HG03039 (cell line): Measurements from ENCODE around the gene RNU2-1.
"Not testable (repeated sequence)": the region's sequence is repeated elsewhere in the genome, so short reads cannot be mapped to it uniquely, and the experiment has no call there.

ENCODE experiments used
- ATAC-seq: cut with Tn5 transposase; IDR thresholded peaks from one replicate; pipeline ENCODE4 v1.9.1; 2021; ENCODE audit warnings: mild to moderate bottlenecking, moderate library complexity; ENCODE audit not compliant: unreplicated experiment

RNU2-1 gene

DNA sequence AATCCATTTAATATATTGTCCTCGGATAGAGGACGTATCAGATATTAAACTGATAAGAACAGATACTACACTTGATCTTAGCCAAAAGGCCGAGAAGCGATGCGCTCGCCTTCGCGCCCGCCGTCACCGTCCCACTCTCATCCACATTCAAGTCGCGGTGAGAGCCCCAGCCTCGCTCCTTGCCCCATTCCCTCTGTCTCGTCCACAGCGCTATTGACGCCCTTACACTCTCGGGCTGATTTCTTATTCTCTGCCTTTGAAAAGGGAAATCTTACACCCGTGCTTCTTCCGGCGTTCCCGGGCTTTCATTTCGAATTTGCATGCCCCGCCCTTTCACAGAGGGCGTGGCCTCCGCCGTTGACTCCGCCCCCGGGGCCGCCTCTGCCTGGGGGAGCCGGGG is at the start of gene RNU2-1:
Gene RNU2-1 (minus strand): TSS at position 101 of the 400 bp plus-strand sequence.
- ATAC-seq = not testable (repeated sequence)

DNA sequence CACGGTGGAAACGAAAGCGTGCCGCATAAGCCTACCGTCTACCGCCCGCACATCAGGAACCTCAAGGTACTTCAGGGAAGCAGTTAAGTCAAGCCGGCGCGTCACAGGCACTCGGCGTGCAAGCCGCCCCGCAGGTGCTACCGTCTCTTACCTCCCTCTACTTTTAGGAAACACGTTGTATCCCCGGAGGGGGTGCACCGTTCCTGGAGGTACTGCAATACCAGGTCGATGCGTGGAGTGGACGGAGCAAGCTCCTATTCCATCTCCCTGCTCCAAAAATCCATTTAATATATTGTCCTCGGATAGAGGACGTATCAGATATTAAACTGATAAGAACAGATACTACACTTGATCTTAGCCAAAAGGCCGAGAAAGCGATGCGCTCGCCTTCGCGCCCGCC is 39.1 kb upstream of the RNU2-1 start:
- not testable (repeated sequence) for ATAC-seq

DNA sequence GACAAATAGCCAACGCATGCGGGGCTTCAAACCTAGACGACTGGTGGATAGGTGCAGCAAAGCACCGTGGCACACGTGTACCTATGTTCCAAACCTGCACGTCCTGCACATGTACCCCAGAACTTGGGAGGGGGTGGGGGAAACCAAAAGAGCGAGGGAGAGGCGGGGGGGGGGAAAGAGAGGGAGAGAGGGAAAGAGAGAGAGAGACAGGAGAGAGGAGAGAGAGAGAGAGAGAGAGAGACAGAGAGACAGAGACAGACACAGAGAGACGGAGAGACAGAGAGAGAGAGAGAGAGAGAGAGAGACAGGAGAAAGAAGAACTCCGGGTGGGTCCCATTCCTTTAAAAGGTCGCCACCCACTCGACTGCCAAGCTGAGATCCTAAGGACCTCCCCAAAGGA is 38.7 kb upstream of the RNU2-1 start:
- not testable (repeated sequence) for ATAC-seq

DNA sequence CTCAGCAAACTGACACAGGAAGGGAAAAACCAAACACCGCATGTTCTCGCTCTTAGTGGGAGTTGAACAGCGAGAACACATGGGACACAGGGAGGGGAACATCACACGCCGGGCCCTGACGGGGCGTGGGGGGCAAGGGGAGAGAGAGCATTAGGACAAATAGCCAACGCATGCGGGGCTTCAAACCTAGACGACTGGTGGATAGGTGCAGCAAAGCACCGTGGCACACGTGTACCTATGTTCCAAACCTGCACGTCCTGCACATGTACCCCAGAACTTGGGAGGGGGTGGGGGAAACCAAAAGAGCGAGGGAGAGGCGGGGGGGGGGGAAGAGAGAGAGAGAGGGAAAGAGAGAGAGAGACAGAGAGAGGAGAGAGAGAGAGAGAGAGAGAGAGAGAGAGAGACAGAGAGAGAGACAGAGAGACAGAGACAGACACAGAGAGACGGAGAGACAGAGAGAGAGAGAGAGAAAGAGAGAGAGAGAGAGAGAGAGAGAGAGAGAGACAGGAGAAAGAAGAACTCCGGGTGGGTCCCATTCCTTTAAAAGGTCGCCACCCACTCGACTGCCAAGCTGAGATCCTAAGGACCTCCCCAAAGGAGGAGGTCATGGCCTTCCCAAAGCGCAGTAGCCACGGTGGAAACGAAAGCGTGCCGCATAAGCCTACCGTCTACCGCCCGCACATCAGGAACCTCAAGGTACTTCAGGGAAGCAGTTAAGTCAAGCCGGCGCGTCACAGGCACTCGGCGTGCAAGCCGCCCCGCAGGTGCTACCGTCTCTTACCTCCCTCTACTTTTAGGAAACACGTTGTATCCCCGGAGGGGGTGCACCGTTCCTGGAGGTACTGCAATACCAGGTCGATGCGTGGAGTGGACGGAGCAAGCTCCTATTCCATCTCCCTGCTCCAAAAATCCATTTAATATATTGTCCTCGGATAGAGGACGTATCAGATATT is 37.1 kb upstream of the RNU2-1 start:
- not testable (repeated sequence) for ATAC-seq

DNA sequence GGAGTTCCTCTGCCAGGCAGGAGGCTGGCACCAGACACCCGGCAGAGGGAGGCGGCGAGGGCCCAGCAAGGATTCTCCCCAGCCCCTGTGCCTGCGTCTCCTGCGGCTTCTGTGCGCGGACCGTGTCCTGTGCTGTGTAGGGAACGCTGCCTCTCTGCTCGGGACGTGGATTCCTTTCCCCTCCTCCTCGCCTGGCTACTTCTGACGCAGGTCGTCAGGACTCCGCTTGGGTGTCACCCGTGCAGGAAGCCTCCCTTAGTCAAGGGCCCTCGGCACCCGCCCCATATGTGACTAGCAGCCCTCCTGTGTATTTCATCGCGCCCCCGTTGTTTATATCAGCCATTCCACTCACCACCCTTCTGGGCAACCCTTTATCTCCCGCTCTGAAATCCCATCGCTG is 12.7 kb upstream of the RNU2-1 start:
- ATAC-seq = not testable (repeated sequence)

DNA sequence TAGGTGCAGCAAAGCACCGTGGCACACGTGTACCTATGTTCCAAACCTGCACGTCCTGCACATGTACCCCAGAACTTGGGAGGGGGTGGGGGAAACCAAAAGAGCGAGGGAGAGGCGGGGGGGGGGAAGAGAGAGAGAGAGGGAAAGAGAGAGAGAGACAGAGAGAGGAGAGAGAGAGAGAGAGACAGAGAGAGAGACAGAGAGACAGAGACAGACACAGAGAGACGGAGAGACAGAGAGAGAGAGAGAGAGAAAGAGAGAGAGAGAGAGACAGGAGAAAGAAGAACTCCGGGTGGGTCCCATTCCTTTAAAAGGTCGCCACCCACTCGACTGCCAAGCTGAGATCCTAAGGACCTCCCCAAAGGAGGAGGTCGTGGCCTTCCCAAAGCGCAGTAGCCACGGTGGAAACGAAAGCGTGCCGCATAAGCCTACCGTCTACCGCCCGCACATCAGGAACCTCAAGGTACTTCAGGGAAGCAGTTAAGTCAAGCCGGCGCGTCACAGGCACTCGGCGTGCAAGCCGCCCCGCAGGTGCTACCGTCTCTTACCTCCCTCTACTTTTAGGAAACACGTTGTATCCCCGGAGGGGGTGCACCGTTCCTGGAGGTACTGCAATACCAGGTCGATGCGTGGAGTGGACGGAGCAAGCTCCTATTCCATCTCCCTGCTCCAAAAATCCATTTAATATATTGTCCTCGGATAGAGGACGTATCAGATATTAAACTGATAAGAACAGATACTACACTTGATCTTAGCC is 7.0 kb upstream of the RNU2-1 start:
- ATAC-seq = not testable (repeated sequence)

DNA sequence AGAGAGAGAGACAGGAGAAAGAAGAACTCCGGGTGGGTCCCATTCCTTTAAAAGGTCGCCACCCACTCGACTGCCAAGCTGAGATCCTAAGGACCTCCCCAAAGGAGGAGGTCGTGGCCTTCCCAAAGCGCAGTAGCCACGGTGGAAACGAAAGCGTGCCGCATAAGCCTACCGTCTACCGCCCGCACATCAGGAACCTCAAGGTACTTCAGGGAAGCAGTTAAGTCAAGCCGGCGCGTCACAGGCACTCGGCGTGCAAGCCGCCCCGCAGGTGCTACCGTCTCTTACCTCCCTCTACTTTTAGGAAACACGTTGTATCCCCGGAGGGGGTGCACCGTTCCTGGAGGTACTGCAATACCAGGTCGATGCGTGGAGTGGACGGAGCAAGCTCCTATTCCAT is 5.8 kb upstream of the RNU2-1 start:
- not testable (repeated sequence) for ATAC-seq

DNA sequence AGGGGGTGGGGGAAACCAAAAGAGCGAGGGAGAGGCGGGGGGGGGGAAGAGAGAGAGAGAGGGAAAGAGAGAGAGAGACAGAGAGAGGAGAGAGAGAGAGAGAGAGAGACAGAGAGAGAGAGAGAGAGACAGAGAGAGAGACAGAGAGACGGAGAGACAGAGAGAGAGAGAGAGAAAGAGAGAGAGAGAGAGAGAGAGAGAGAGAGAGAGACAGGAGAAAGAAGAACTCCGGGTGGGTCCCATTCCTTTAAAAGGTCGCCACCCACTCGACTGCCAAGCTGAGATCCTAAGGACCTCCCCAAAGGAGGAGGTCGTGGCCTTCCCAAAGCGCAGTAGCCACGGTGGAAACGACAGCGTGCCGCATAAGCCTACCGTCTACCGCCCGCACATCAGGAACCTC is 514 bp downstream of the RNU2-1 start:
- not testable (repeated sequence) for ATAC-seq

DNA sequence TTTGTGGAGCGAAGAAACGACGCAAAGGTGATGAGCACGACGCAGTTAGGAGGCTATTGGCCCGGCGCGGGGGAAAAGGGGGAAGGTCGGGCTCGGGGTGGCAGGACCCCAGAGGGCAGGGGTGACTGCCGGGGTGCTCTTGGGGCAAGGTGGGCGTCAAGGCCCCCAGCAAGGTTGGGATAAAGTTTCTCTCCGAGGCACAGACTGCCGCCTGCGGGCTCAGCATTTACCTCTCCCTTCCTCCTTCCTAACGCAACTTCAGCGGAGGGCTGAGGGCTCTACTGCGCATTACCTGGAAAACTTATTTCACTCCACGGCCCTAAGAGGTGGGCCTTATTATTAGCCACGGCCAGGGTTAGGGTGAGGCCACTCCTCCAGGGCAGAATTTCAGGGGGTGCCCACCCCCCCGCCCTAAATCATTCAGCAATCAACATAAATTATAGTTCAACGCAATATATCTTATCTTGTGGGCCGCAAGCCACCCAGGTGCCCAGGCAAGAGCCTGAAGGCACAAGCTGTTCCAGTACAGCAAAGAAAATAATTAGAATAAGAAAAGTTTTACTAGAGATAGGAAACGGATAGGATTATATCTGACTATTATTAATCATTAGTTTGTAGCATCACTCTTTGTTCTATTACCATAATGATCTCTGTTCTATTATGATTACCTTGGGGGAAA is 1.6 kb downstream of the RNU2-1 start:
- not testable (repeated sequence) for ATAC-seq

DNA sequence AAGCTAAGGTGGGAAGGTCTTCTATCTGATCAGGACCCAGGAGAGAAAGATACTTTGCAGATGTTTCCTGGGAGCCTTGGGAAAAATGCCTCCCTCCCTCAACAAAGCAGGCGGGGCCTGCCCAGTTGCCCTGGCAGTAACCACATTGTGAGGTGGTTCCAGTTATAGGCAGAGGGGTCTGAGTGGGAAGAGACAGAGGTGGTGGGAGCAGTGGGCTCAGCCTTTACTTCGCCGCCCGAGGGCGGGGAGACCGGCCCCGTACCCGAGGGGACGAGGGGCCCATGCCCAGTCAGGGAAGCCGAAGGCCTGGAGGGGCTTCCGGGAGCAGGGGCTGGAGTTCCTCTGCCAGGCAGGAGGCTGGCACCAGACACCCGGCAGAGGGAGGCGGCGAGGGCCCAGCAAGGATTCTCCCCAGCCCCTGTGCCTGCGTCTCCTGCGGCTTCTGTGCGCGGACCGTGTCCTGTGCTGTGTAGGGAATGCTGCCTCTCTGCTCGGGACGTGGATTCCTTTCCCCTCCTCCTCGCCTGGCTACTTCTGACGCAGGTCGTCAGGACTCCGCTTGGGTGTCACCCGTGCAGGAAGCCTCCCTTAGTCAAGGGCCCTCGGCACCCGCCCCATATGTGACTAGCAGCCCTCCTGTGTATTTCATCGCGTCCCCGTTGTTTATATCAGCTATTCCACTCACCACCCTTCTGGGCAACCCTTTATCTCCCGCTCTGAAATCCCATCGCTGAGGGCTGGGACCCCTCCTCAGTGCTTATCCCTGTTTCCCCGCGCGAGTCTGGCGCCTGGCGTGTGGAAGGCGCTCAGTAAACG is 2.4 kb downstream of the RNU2-1 start:
- ATAC-seq = not testable (repeated sequence)

DNA sequence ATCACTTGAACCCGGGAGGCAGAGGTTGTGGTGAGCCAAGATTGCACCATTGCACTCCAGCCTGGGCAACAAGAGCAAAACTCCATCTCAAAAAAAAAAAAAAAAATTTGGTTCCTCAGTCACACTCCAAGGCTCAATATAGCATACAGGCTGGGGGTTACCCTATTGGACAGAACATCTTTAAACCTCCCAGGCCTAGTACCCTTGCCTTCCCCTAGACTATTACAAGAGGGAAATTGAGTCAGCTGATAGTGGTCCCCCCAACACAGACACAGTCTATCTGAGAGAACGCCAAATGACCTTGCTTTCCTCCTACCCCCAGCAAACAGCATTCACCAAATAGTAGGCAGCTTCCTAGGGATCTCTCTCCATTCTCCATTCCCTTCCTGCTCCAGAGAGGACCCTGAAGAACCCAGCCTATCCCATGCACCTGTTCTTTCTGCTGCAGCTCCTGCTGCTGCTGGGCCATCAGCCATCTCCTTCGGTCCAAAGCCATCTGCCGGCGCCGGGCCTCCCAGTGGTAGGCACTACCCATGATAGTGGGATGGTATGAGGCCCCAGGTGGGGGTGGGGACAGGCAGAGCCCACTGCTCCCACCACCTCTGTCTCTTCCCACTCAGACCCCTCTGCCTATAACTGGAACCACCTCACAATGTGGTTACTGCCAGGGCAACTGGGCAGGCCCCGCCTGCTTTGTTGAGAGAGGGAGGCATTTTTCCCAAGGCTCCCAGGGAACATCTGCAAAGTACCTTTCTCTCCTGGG is 5.6 kb downstream of the RNU2-1 start, which contains the start of gene CCDC200:
Gene CCDC200 (minus strand): TSS at position 604 of the 763 bp plus-strand sequence. CDS start 69 bp downstream, at position 535.
- ATAC-seq = not testable (repeated sequence)

DNA sequence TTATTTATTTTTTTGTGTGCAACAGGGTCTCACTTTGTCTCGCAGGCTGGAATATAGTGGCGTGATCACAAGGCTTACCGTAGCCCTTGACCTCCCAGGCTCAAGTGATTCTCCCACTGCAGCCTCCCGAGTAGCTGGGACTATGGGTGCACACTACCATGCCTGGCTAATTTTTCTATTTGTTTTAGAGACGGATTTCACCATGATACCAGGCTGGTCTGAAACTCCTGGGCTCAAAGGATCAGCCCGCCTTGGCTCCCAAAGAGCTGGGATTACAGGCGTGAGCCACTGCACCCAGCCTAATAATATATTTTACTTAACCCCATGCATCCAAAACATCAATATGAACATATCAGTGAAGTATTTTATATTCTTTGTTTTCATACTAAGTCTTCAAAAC is 7.4 kb downstream of the RNU2-1 start:
- no peak for ATAC-seq

DNA sequence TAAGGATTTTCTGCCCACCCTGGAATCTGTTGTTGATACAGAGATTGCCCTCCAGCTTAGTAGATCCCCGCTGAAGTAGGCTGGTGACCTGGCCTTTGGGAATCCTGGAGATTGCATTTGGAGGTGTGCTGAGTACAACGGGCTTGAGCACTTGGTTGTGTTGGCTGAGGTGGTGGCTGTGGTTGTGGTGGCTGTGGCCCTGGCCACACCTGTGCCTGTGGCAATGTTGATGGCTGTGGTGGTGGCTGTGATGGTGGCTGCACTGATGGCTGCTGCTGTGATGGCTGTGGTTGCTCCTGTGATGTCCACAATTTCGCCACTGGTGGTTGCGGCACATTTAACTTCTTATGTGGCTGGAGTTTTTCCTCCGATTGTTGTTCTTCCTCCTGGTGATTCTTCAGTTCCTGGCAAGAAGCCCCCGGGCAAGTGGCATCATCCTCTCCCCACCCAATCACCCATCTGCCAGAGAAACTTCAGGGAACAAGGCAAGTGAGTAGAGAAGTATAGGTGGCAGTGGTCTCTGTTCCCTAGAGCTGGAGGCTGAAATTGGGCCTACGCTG is 9.6 kb downstream of the RNU2-1 start:
- no peak for ATAC-seq

DNA sequence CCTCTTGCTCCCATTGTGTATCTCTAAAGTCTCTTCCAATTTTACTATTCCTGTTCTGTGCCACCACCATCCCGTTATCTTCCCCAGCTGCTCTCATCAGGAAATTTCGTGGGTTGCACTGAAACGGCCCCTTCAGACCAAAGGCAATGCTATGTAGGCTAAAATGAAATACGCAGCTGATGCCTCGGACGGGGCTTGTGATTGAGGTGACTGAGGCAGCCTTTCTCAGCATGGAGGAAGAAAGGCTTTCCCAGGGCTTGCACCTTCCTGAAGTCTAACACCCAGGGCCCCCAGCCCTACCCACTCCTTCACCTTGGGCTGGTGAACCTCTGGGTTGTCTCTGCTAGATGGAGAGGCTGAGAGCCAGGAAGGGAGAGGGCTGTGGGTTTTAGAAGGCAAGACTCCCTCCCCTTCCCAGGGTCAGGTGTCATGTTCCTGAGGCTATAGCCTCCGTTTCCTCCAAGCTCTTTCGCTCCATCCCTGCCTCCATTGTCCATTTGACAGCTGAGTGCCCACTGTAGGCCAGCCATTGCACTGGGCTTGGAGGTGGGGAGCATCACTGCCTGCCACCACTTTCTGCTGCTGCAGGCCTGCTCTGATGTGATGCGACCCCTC is 13.2 kb downstream of the RNU2-1 start:
- no peak for ATAC-seq

DNA sequence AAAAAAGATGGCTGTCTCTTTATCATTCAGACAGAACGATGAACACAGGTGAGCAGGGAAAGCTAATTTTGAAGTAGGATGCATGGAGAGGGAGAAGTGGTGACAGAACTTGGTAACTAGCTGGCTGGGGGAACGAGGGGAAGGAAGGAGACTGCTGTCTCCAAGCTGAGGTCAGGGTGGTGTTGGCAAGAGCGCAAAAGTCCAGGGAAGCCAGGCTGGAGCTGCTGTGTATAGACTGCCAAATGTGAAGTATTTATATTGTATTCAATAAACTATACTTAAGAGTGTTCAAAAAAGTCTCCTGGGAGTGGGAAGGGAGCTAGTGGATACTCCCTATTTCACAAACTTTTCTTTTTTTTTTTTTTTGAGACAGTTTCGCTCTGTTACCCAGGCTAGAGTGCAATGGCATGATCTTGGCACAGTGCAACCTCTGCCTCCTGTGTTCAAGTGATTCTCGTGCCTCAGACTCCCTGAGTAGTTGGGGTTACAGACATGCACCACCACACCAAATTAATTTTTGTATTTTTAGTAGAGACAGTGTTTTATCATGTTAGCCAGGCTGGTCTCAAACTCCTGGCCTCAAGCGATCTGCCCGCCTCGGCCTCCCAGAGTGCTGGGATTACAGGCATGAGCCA is 13.9 kb downstream of the RNU2-1 start:
- no peak for ATAC-seq

DNA sequence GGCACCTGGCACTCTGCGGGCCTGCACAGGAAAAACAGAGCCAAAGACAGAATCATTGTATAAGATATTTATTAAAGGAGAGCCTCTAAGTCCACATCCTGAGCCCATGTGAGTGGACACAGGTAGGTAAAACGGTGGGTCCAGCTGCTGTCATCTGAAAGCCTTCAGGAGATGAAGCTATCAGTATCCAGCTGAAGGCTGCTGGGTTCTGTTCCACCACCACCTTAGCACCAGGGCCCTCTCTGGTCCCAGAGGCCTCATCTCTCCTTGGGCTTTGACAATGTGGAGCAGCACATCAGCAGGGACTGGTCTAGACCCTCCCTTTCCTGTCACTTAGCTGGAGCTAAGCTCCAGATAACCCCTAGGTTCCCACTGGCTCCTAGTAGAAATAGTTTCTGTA is 14.8 kb downstream of the RNU2-1 start:
- no peak for ATAC-seq

DNA sequence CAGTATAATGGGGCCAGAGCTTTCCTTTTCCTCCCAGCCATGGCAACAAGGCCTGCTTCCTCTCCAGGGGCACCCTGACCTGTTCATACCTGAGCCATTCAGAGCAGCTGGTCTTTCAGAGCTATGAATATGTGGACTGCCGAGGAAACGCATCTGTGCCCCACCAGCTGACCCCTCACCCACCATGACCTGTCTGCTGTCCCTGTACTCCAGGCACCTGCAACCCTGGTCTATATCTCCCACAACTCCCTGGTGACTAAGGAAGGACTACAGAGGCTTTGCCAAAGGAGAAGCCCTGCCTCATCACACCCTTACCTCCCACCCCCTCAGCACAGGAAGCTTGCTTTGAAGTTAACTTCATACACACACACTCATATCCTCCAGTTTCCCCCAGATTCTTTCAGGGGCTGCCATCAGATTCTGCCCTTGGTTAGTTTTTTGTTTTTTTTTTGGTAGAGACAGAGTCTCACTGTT is 16.1 kb downstream of the RNU2-1 start:
- ATAC-seq = no peak
